Transverse colon (tissue), 4 donors: ENCODE measurements around the gene ADAM21. TPM values are rescaled to one million over a fixed set of nuclear protein-coding genes. Genes with fewer than 3 reads are reported as not detected.
"Not testable (repeated sequence)": the region's sequence is repeated elsewhere in the genome, so short reads cannot be mapped to it uniquely, and the experiment has no call there.

Experiments used
- DNase-seq: peaks from one replicate; pipeline ENCODE4 v3.0.0-alpha.2; 2019
- H3K27ac ChIP-seq, 4 donors: fragments of 200-600 bp; sonication (generic); 2 replicates each; pipeline ENCODE4 v1.5.1; 2016 to 2018; ENCODE audit warnings: inconsistent platforms in 4 of 4
- H3K27me3 ChIP-seq: fragments of 200-600 bp; sonication (generic); 2 replicates; pipeline ENCODE4 v1.5.1; 2017; ENCODE audit warnings: inconsistent platforms
- H3K36me3 ChIP-seq, 4 donors: fragments of 200-600 bp; sonication (generic); 2 replicates each; pipeline ENCODE4 v1.5.1; 2017 to 2019; ENCODE audit warnings: inconsistent platforms in 4 of 4
- H3K4me1 ChIP-seq, 4 donors: fragments of 200-600 bp; sonication (generic); 2 replicates each; pipeline ENCODE4 v1.5.1; 2017 to 2020; ENCODE audit warnings: inconsistent platforms in 4 of 4
- H3K4me3 ChIP-seq, 4 donors: fragments of 200-600 bp; sonication (generic); 1 replicate in 1 of 4; 2 replicates in 3 of 4; pipeline versions ENCODE4 v1.5.1 to v1.6.1; 2017 to 2019; ENCODE audit warnings: inconsistent platforms in 4 of 4
- H3K9me3 ChIP-seq, 2 donors: fragments of 200-600 bp; sonication (generic); 2 replicates each; pipeline ENCODE4 v1.5.1; 2017 to 2019; ENCODE audit warnings: inconsistent platforms in 2 of 2
- CTCF ChIP-seq, 5 experiments: fragments of 200-600 bp in 3 of 5; fragments of 450-650 bp in 2 of 5; sonication (generic) in 3 of 5; IDR thresholded peaks; 1 replicate in 2 of 5; 2 replicates in 3 of 5; pipeline ENCODE4 v1.5.1; 2016 to 2017; ENCODE audit warnings: antibody characterized with exemption in 5 of 5, inconsistent platforms in 3 of 5, mild to moderate bottlenecking in 2 of 5, moderate library complexity in 1 of 5
- EP300 ChIP-seq: sonication (generic); formaldehyde crosslinking; IDR thresholded peaks from one replicate; pipeline ENCODE4 v1.6.1; 2017; ENCODE audit warnings: antibody characterized with exemption, low read depth
- POLR2A ChIP-seq: fragments of 450-650 bp; IDR thresholded peaks from one replicate; pipeline ENCODE4 v1.6.1; 2016; ENCODE audit warnings: antibody characterized with exemption, mild to moderate bottlenecking, moderate library complexity
- POLR2AphosphoS5 ChIP-seq, 3 donors: sonication (generic); formaldehyde crosslinking; IDR thresholded peaks; one replicate each; pipeline ENCODE4 v1.6.1; 2016; ENCODE audit warnings: antibody characterized with exemption in 3 of 3
- WGBS, 2 donors: methylation state at CpG; one replicate each; pipeline ENCODE4 v1.1.5; 2018; ENCODE audit warnings: low coverage in 1 of 2; 5-methylcytosine and 5-hydroxymethylcytosine counted together
- in situ Hi-C, 4 donors: fragments of 200-750 bp; cut with MboI; loops; one replicate each; pipeline versions ENCODE4 v1.15.0 to v1.15.1; 2017; ENCODE audit warnings: low sequenced_read_pairs in 3 of 4, low pct_ligation_motif_present in 1 of 4, low pct_unique_long_range_greater_than_20kb in 1 of 4
- intact Hi-C: fragments of 100-400 bp; cut with DNase I; formaldehyde crosslinking; loops from one replicate; pipeline ENCODE4 v1.15.1; 2023; ENCODE audit warnings: low total_unique reads
- total RNA-seq, 4 donors: library from RNA; depleted of rRNA; stranded (reverse); fragments of >200 nt; gene quantifications; one replicate each; pipeline ENCODE4 v1.1.0, GENCODE V29; 2016

The ADAM21 gene
- total RNA-seq, result not detected

- TF ChIP-seq POLR2AphosphoS5 (IDR thresholded peaks at IDR 0.05) (no peak), POLR2A (no peak), CTCF (IDR thresholded peaks at IDR 0.05) (no peak), EP300 (no peak)
- Histone ChIP-seq H3K4me1 (no peaks in the 10 kb centered on the region), H3K36me3 (no peaks in the 10 kb centered on the region), H3K4me3 (no peak within 1 kb of the TSS), H3K27me3 (no peaks in the 10 kb centered on the region), H3K27ac (no peak within 1 kb of the TSS), H3K9me3 (no peaks in the 10 kb centered on the region)
- intact Hi-C loops (no loop called here), in situ Hi-C loops (no loop called here)
- DNase-seq, result no peak
- 80 to 96% methylated on average over 1 of the region's 1 CpG for WGBS, 2 donors
Measured at GRCh38 chr14:70451874-70452273, at the start of gene ADAM21. Gene ADAM21 (plus strand): TSS chr14:70452174. CDS start chr14:70457500, 5,326 bp downstream.

GRCh38 chr14:70403335-70403734 lies 48.6 kb upstream of the ADAM21 start:
- peaks cover 2 to 10% (median 8%) of the 10 kb centered on the region in 4 donors for H3K4me1 ChIP-seq
- DNase-seq, result peak; percentile 23

GRCh38 chr14:70406216-70406615 lies 45.8 kb upstream of the ADAM21 start:
- H3K27ac ChIP-seq, intact Hi-C loops, H3K27me3 ChIP-seq, in situ Hi-C loops, H3K4me3 ChIP-seq, H3K9me3 ChIP-seq, DNase-seq, H3K36me3 ChIP-seq: not testable (repeated sequence)
- 79% methylated on average over 4 of the region's 4 CpGs; no CpG with 5 or more reads in 1 of the 2 donors for WGBS, 2 donors
- H3K4me1 ChIP-seq, result peaks cover 2 to 10% (median 8%) of the 10 kb centered on the region in 4 donors

More at GRCh38 chr14:70403335-70403734, 48.6 kb upstream of the ADAM21 start:
- in situ Hi-C loops, H3K9me3 ChIP-seq, H3K4me3 ChIP-seq, H3K36me3 ChIP-seq, intact Hi-C loops, H3K27me3 ChIP-seq, H3K27ac ChIP-seq: not testable (repeated sequence)
- WGBS, 2 donors, result 27 to 54% methylated on average over 3 to 4 of the region's 4 CpGs

- Histone ChIP-seq H3K27me3 (no peaks in the 10 kb centered on the region), H3K9me3 (no peaks in the 10 kb centered on the region), H3K4me1 (peaks cover 2 to 10% (median 8%) of the 10 kb centered on the region in 4 donors), H3K36me3 (peaks cover 0 to 8% (median 0%) of the 10 kb centered on the region in 4 donors), H3K27ac (no peak overlapping the region), H3K4me3 (no peak overlapping the region)
- intact Hi-C loops (no loop called here), in situ Hi-C loops (no loop called here)
- 93% methylated on average over 4 of the region's 4 CpGs for WGBS, 2 donors
- TF ChIP-seq POLR2A, result no peak
- TF ChIP-seq CTCF (IDR thresholded peaks at IDR 0.05), result no peak
- TF ChIP-seq EP300, result no peak
- no peak for TF ChIP-seq POLR2AphosphoS5 (IDR thresholded peaks at IDR 0.05)
- DNase-seq, result no peak
Measured at GRCh38 chr14:70407621-70408020, 44.4 kb upstream of the ADAM21 start.

GRCh38 chr14:70415788-70416187 lies 36.2 kb upstream of the ADAM21 start:
- in situ Hi-C loops (no loop called here), intact Hi-C loops (no loop called here)
- Histone ChIP-seq H3K36me3 (no peaks in the 10 kb centered on the region), H3K27ac (peak overlapping the region in 2 of 4 donors; percentile 84 to 89), H3K4me3 (peak overlapping the region in 3 of 4 donors; percentile 50 to 94 (median 60)), H3K27me3 (no peaks in the 10 kb centered on the region), H3K4me1 (peaks cover 4 to 17% (median 5%) of the 10 kb centered on the region in 4 donors), H3K9me3 (no peaks in the 10 kb centered on the region)
- TF ChIP-seq EP300 (no peak), POLR2AphosphoS5 (IDR thresholded peaks at IDR 0.05) (no peak), CTCF (IDR thresholded peaks at IDR 0.05) (no peak), POLR2A (no peak)
- 17 to 18% methylated on average over 2 of the region's 2 CpGs for WGBS, 2 donors
- no peak for DNase-seq
